Stimulated activated CD4-positive, alpha-beta T cell treated with anti-CD3 and anti-CD28 coated beads, Interleukin-2, amount 100 ng/mL, for 24 hours (primary cell): ENCODE measurements around the gene LENEP.
A peak's percentile ranks its signal among the peaks of the same experiment; 100 is the strongest.

ENCODE experiments used
- DNase-seq, 2 donors: peaks; one replicate each; pipeline ENCODE4 v3.0.0-alpha.2; 2020

The LENEP gene

DNA sequence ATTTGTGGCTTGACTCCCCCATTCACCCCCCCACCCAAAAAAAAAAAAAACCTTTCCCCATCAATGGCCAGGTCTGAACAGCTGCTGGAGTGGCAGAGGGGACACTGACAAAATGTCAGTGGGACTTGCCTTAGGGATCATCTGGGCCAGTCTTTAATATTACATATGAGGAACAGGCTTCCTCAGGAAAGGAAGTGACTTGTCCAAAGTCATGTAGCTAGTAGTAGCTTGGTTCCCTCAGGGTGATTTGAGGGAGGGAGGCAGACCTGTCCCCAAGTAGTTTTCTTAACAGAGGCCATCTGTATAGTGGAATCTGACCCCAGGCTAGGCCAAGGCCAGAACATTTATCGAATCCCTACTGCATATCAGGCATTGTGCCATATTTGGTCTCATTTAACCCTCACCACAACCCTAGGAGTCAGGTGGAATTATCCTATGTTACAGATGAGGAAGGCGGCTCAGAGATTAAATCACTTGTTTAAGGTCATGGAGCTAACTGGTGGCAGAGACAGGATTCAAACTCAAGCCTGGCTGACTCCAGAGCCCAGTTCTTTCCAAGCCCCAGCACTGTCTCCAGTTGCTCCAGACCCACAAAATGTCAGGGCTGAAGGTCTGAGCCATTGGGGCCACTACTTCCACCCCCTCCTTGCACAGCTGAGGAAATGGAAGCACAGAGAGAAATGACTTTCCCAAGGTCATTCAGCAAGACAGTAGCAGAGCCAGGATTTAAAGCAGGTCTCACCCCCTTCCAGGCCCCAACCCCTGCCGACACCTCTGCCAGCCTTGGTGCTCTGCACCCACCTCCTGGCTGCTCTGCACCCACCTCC lies 19.6 kb downstream of the LENEP start:
- DNase-seq, result no peak

GRCh38 chr1:155013632-155014031 lies 20.2 kb downstream of the LENEP start:
- DNase-seq, result no peak

- no peak for DNase-seq
These were observed 21.5 kb downstream of the LENEP start for GRCh38 chr1:155014709-155015508.

DNA sequence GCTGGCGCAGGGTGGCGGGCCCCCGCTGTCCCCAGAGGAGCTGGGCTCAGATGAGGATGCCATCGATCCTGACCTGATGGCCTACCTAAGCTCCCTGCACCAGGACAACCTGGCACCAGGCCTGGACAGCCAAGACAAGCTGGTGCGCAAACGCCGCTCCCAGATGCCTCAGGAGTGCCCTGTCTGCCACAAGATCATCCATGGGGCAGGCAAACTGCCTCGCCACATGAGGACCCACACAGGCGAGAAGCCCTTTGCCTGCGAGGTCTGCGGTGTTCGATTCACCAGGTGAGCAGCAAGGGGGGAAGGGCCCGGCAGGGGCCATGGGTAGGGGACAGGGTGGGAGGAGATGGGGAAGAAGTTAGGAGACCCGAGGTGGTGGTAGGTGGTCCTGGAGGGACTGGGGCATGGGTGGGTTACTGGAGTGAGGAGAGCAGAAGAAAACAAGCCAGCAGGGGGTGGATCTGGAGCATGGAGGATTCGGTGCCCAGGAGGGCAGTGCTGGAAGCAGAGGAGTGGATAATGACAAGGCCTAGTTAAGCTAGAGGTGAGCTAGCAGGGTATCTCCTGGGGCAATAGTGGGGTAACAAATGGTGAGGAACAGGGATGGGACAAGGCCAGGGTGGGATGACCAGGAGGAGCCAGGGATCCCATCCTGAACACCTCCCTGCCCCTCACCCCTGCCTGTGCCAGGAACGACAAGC lies 22.3 kb downstream of the LENEP start:
- DNase-seq, result no peak

GRCh38 chr1:155016231-155016831 lies 22.9 kb downstream of the LENEP start:
- DNase-seq, result no peak

DNA sequence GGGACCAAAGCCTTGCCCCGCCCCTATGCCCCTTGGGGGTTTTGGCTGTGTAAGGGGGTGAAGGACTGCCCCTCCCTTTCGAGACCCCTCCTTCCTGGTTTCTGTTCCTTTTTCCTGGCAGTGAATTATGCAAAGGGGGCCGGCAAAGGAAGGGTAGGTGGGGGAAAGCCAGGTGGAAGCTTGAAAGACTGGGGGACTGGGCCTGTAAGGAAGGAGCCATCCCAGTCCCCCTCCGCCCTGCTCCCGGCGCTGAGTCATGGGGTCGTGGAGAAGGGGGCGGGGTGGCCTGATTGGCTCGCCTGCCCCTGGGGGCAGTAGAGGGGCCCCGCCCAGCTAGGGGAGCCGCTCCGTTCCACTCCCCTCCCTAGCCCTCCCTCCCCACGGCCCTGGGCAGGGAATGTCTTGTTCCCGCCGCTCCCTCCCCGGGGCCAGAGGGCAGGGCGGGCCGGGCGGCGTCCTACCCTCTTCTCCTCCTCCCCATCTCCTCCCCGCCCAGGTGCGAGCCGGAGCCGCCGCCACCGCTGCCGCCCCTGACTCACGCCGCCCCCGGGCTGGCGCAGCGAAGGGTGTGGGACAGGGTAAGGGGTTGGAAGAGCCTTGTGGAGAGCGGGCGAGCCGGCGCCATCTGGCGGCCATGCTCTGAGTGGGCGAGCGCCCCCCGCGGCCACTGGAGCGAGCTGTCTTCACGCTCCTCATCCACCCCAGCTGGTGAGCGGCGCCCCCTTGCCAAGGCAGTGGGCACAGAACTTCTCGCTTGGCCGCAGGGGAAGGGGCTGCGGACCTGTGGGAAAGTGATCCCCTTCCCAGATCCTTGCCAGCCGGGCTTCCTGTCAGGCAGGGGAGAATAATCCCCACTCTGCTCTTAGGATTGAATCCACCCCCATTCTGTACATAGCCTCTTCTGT lies 23.9 kb downstream of the LENEP start:
- peak; percentile 92 to 94 for DNase-seq

DNA sequence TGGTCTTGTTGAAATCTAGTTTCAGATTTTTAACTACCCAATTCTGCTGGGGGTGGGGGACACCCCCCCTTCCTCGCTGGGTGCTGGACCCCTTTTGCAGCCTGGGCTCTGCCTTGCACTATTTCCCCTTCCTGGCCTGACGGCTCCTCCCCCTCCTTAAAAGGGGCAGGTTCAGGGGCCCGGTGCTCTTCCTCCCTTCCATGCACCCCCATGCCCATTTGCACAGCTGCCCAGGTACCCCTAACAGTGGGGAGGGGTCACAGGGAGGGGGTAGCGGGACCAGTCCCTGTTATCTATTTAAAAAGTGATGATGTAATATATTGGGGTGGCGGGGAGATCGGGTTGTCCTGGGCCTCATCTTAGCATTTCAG lies 24.5 kb downstream of the LENEP start:
- DNase-seq, result no peak

- DNase-seq, result no peak
These were observed 25.4 kb downstream of the LENEP start for GRCh38 chr1:155018617-155019348.

- DNase-seq, result no peak
These were observed 26.2 kb downstream of the LENEP start for GRCh38 chr1:155019377-155020245.

GRCh38 chr1:155022136-155022926 lies 28.9 kb downstream of the LENEP start:
- no peak for DNase-seq

DNA sequence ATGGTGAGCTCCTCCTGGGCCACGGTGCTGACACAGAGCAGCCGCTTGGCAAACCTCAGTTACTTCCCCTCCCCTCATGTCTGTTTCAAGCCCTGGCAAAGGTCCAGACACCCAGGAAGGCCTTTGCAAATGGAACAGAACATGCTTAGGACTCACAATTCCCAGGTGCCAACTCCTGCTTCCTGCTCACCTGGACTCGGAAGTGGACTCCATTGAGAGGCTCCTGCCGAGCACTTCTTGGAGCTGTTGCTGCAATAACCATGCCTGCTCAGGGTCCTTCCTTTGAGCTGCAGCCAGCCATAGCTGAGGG lies 29.5 kb downstream of the LENEP start:
- no peak for DNase-seq

DNA sequence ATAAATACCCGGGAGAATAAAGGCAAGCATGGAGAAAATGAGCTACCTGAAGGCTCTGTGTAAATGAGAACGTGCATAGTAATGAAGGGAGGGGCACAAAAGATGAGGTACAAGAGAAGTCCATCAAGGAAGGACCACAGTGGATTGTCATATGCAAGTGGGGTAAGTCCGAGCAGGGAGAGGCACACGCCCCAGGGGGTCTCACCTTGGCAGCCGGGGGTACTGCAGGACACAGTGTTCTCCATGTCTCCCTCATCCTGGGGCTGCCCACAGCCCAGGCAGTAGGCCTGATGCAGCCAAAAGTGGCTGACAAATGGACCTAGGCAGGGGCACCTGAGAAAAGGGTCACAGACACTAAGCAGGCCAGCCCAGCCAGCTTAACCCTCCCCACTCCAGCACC lies 30.2 kb downstream of the LENEP start:
- no peak for DNase-seq

GRCh38 chr1:155024315-155024714 lies 30.9 kb downstream of the LENEP start:
- DNase-seq, result no peak

- no peak for DNase-seq
These were observed 32.8 kb downstream of the LENEP start for GRCh38 chr1:155026154-155026553.

DNA sequence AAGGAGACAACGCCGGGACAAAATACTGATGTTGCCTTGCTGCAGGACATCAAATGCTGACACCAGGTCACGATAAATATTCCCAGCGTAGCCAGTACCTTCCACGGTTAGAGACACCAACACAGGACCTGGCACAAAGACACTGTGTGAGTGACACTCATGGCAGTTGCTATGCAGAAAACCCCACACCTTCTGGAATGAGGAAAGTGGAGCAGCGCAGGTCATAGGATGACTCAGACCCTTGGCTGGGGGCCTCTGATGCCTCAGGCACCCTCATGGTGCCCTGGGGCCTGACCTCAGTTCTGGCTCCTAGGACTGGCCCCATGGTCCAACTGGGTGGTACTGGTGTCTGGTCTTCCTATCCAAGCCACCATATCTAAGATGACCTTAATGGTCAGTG lies 33.2 kb downstream of the LENEP start:
- DNase-seq, result no peak

DNA sequence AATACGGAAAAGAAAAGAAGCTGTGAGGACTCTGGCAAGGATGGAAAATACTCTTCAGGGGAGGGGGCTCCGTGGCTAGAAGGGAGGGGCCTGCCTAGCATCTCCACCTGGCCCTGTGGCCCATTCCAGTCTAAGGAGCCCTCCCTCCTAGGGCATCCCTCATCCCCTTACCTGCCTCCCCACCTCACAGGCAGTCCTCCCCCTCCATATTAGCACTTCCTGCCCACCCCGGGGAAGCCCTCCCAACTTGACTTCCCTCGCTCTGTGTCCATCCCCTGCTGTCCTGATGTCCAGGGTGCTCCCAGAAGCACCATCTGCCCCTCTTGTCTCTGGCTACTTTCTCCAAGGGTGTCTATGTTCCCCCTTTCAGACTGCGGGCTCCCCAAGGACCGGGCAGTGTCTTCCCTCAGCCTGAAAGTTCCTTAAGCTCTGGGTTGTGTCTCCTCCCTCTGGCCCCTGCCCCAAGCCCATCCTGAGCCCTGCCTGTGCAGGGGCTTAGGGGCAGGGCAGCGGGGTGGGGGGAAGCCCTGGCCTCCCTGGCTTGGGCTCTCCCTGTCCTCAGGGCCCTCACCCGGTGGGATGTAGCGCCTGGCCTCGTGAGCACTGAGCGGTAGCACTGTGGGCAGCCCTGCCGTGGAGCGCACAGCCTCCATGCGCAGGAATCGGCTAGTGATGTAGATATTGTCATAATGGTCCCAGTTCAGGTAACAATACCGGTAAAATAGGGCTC lies 36.3 kb downstream of the LENEP start:
- DNase-seq, result no peak

DNA sequence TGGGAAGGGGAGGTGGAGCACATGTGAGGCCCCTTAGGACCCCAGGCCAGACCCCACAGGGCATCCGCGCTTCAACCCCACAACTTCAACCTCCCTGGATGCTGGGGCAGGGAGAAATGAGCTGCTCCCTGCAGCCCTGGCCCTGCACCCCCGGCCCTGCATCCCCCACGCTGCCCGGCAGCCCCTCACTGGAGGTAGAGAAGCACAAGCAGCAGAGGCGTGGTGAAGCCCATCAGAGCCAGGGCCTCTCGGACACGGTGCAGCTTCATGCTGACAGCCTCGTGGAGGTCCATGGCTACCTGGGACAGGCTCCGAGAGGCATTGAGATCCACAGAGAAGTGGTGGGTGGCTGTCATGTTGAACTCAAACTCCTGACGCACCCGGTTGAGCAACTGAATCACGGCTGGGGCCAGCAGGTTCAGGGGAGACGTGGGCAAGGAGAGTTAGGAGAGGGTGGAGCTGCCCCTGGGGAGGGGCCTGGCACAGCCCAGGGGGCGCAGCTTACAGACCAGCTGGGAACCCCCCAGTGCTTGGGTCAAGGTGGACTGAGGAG lies 36.9 kb downstream of the LENEP start:
- no peak for DNase-seq

DNA sequence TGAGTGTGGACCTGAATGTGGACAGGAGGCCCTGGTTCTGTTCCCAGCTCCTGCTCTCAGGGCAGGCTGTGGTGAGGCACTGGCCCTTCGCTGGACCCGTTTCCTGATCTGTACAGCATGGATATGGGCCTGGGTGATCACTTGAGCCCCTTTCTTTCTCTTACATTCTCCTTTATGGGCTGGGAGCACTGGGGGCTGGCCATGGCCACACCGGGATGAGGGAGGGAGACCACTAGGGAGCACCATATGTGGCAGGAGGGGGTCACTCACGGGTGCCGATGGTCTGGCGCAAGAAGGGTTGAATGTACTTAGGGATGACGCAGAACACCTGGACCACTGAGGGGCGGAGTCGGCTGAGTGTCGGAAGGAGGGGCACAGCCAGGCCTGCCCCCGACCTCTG lies 37.5 kb downstream of the LENEP start:
- DNase-seq, result no peak

DNA sequence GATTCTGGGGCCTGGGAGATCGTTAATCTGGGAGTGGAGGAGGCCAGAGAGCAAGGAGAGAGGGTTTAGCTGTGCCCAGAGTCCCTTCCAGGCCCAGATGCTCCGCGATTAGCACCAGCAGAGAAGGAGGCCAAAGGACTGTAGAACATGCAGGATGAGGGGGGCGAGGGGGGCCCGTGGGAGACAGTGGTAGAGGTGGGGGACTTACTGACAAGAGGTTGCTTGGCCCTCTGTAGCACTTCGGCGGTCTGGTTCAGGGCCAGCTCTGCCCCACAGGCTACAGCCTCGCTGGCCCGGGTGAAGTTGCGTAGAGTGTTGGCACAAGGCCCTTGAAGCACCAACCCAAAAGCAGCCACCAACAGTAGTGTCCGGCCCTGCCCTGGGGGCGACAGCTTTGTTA lies 39.5 kb downstream of the LENEP start:
- no peak for DNase-seq
